H9 (cell line): ENCODE data around the gene GFRA1. TPM values are rescaled to one million over a fixed set of nuclear protein-coding genes. Genes with fewer than 3 reads are reported as not detected.

Experiments
- DNase-seq: peaks from one replicate; pipeline ENCODE4 v3.0.0-alpha.2; 2017
- H2AFZ ChIP-seq: one replicate; pipeline ENCODE4 v1.6.1; 2013; ENCODE audit warnings: mild to moderate bottlenecking, low read length, control low read depth, moderate library complexity
- H2AK5ac ChIP-seq: 2 replicates; pipeline ENCODE4 v1.6.1; 2013; ENCODE audit warnings: low read length, control low read depth, mixed read lengths; ENCODE audit not compliant: insufficient read length
- H2BK120ac ChIP-seq: one replicate; pipeline ENCODE4 v1.6.1; 2013; ENCODE audit warnings: low read depth, mild to moderate bottlenecking, low read length, control low read depth, inconsistent platforms; ENCODE audit not compliant: poor library complexity, severe bottlenecking
- H2BK12ac ChIP-seq: 2 replicates; pipeline ENCODE4 v1.6.1; 2013; ENCODE audit warnings: low read length, control low read depth, mixed read lengths, low read depth; ENCODE audit not compliant: insufficient read length
- H2BK15ac ChIP-seq: 2 replicates; pipeline ENCODE4 v1.6.1; 2013; ENCODE audit warnings: low read depth, low read length, control low read depth
- H2BK20ac ChIP-seq: one replicate; pipeline ENCODE4 v1.6.1; 2013; ENCODE audit warnings: low read depth, mild to moderate bottlenecking, low read length, control low read depth, inconsistent platforms; ENCODE audit not compliant: poor library complexity, severe bottlenecking
- H2BK5ac ChIP-seq: 2 replicates; pipeline ENCODE4 v1.6.1; 2013; ENCODE audit warnings: low read length, control low read depth, mixed read lengths; ENCODE audit not compliant: insufficient read length
- H3K14ac ChIP-seq: 2 replicates; pipeline ENCODE4 v1.6.1; 2013; ENCODE audit warnings: low read length, control low read depth; ENCODE audit not compliant: insufficient read depth
- H3K18ac ChIP-seq: 2 replicates; pipeline ENCODE4 v1.6.1; 2013; ENCODE audit warnings: low read depth, mild to moderate bottlenecking, mixed read lengths, low read length, control low read depth; ENCODE audit not compliant: insufficient read length
- H3K23ac ChIP-seq: 2 replicates; pipeline ENCODE4 v1.6.1; 2013; ENCODE audit warnings: low read length, control low read depth, mixed read lengths, low read depth; ENCODE audit not compliant: insufficient read length
- H3K23me2 ChIP-seq: 2 replicates; pipeline ENCODE4 v1.6.1; 2013; ENCODE audit warnings: low read depth, mild to moderate bottlenecking, mixed read lengths, low read length, control low read depth; ENCODE audit not compliant: insufficient read length, poor library complexity, severe bottlenecking
- H3K27ac ChIP-seq: 2 replicates; pipeline ENCODE4 v1.5.1; 2013; ENCODE audit warnings: low read length, control low read depth, mixed read lengths, low read depth; ENCODE audit not compliant: insufficient read length
- H3K27me3 ChIP-seq: 2 replicates; pipeline ENCODE4 v1.6.1; 2013; ENCODE audit warnings: low read length, control low read depth, inconsistent platforms; ENCODE audit not compliant: insufficient read depth
- H3K4ac ChIP-seq: 2 replicates; pipeline ENCODE4 v1.6.1; 2013; ENCODE audit warnings: low read depth, mild to moderate bottlenecking, control low read depth, inconsistent platforms, low read length, moderate library complexity
- H3K4me1 ChIP-seq: 2 replicates; pipeline ENCODE4 v1.6.1; 2013; ENCODE audit warnings: low read length, control low read depth, inconsistent platforms; ENCODE audit not compliant: insufficient read depth
- H3K4me2 ChIP-seq: 2 replicates; pipeline ENCODE4 v1.6.1; 2013; ENCODE audit warnings: low read length, control low read depth, mixed read lengths; ENCODE audit not compliant: insufficient read length, insufficient read depth
- H3K56ac ChIP-seq: 2 replicates; pipeline ENCODE4 v1.6.1; 2013; ENCODE audit warnings: low read depth, mild to moderate bottlenecking, mixed read lengths, low read length, control low read depth; ENCODE audit not compliant: insufficient read length
- H3K79me1 ChIP-seq: 2 replicates; pipeline ENCODE4 v1.6.1; 2013; ENCODE audit warnings: low read depth, mild to moderate bottlenecking, moderate library complexity, low read length, control low read depth, inconsistent platforms; ENCODE audit not compliant: insufficient read depth, poor library complexity, severe bottlenecking
- H3K79me2 ChIP-seq: 2 replicates; pipeline ENCODE4 v1.6.1; 2013; ENCODE audit warnings: low read length, control low read depth, inconsistent platforms; ENCODE audit not compliant: insufficient read depth
- H3K9ac ChIP-seq: 2 replicates; pipeline ENCODE4 v1.6.1; 2013; ENCODE audit warnings: low read length, control low read depth, mixed read lengths; ENCODE audit not compliant: insufficient read length; ENCODE audit errors: extremely low read depth
- H3K9me3 ChIP-seq: one replicate; pipeline ENCODE4 v1.6.1; 2013; ENCODE audit warnings: low read depth, low read length, inconsistent platforms; ENCODE audit not compliant: control insufficient read depth
- H3T11ph ChIP-seq: one replicate; pipeline ENCODE4 v1.6.1; 2013; ENCODE audit warnings: mild to moderate bottlenecking, low read length, control low read depth, inconsistent platforms
- H4K20me1 ChIP-seq: one replicate; pipeline ENCODE4 v1.6.1; 2013; ENCODE audit not compliant: control insufficient read depth, insufficient read length, insufficient read depth
- H4K5ac ChIP-seq: 2 replicates; pipeline ENCODE4 v1.6.1; 2013; ENCODE audit warnings: low read depth, mild to moderate bottlenecking, mixed read lengths, low read length, control low read depth; ENCODE audit not compliant: insufficient read length
- H4K8ac ChIP-seq: replicated peaks from 2 replicates; pipeline ENCODE4 v1.6.1; 2013; ENCODE audit warnings: low read length, control low read depth, mixed read lengths, low read depth; ENCODE audit not compliant: insufficient read length
- H4K91ac ChIP-seq: 2 replicates; pipeline ENCODE4 v1.6.1; 2013; ENCODE audit warnings: low read depth, mild to moderate bottlenecking, moderate library complexity, mixed read lengths, low read length, control low read depth; ENCODE audit not compliant: insufficient read length
- H3K27ac Mint-ChIP-seq, 3 experiments: 2 replicates in 2 of 3; 3 replicates in 1 of 3; pipeline ENCODE4 v1.8.0; 2020 to 2021; ENCODE audit warnings: mixed read lengths in 3 of 3, mild to moderate bottlenecking in 1 of 3, moderate library complexity in 1 of 3
- H3K27me3 Mint-ChIP-seq: 2 replicates; pipeline ENCODE4 v1.8.0; 2021; ENCODE audit warnings: low read depth, mild to moderate bottlenecking, moderate library complexity, mixed read lengths
- H3K36me3 Mint-ChIP-seq, 3 experiments: 2 replicates in 2 of 3; 3 replicates in 1 of 3; pipeline ENCODE4 v1.8.0; 2020 to 2021; ENCODE audit warnings: low read depth in 3 of 3, mixed read lengths in 3 of 3; ENCODE audit not compliant: insufficient read depth in 1 of 3
- H3K4me1 Mint-ChIP-seq, 2 experiments: 2 replicates each; pipeline ENCODE4 v1.8.0; 2020; ENCODE audit warnings: mixed read lengths in 2 of 2
- H3K4me3 Mint-ChIP-seq, 2 experiments: 2 replicates in 1 of 2; 3 replicates in 1 of 2; pipeline ENCODE4 v1.8.0; 2020 to 2021; ENCODE audit warnings: mild to moderate bottlenecking in 2 of 2, mixed read lengths in 2 of 2, moderate library complexity in 1 of 2
- H3K9me3 Mint-ChIP-seq, 2 experiments: 2 replicates in 1 of 2; 3 replicates in 1 of 2; pipeline ENCODE4 v1.8.0; 2020; ENCODE audit warnings: mild to moderate bottlenecking in 2 of 2, mixed read lengths in 2 of 2, moderate library complexity in 1 of 2
- WGBS: extraction: QIAGEN DNeasy Blood & Tissue Kit; methylation state at CpG from one replicate; pipeline ENCODE4 v1.1.7; 2013; ENCODE audit warnings: missing lambda C conversion rate, low lambda C conversion rate, mixed read lengths; ENCODE audit not compliant: insufficient read length; ENCODE audit errors: extremely low coverage; 5-methylcytosine and 5-hydroxymethylcytosine counted together
- total RNA-seq: library from RNA; stranded (reverse); gene quantifications from 2 replicates; pipeline ENCODE4 v1.2.1, GENCODE V29; 2021
- TF ChIP-seq, protein P1 (sequence below): fragments of 200-600 bp; sonication (generic); conservative IDR thresholded peaks from 3 replicates; pipeline ENCODE4 v1.8.0; 2021; ENCODE audit warnings: antibody characterized with exemption, mild to moderate bottlenecking

Gene GFRA1
- total RNA-seq, 1 experiment from 2014 or later: 0.24 TPM

DNA sequence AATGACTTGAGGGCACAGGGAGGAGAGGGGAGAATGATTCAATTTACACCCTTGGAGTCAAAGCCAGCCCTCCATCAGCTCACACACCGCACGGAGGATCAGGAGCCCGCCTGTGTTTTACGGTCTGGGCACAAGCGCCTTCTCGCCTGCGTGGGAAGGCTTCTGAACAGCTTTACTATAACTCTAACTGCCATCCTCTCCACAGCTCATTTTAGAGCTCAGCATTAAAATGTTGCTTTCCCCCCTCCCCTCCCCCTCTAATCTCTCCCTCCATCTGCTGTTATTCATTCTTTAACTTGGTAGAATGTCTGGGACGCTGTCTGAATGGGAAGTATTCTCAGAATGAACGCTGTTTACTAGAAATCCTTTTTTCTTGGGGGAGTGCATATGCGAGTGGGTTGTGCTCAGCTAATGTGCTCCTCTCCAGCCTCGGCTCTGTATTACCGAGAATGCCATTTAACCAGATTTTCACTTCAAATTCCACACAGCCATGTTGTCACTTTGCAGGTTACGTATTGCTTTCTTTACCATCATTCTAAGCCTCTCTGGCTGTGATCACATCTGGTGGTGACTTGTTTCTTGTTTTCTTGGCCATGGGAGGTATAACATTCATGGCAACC, 140.1 kb downstream of the GFRA1 start:
- Histone ChIP-seq H3K27ac (no peak overlapping the region), H3K23ac (no peak overlapping the region), H4K8ac (no peak overlapping the region), H4K20me1 (no peaks in the 10 kb centered on the region), H2BK12ac (no peak overlapping the region), H4K91ac (no peak overlapping the region), H3K56ac (no peak overlapping the region), H3K4me2 (no peak overlapping the region), H3K23me2 (no peaks in the 10 kb centered on the region), H2BK5ac (no peak overlapping the region), H3K4ac (no peak overlapping the region), H3K79me2 (no peaks in the 10 kb centered on the region), H3K79me1 (no peaks in the 10 kb centered on the region), H3T11ph (no peak overlapping the region), H3K9ac (no peak overlapping the region), H3K18ac (no peak overlapping the region), H3K27me3 (no peaks in the 10 kb centered on the region), H3K4me1 (no peaks in the 10 kb centered on the region), H3K9me3 (no peaks in the 10 kb centered on the region), H4K5ac (no peak overlapping the region), H2BK20ac (no peak overlapping the region), H2BK120ac (no peak overlapping the region), H2AFZ (no peak overlapping the region), H2BK15ac (no peak overlapping the region), H2AK5ac (no peak overlapping the region), H3K14ac (no peak overlapping the region)
- no peak overlapping the region for H3K4me3 Mint-ChIP-seq
- DNase-seq: no peak
- peaks cover 0 to 4% of the 10 kb centered on the region in 2 experiments; a peak in 1 of 5 replicates for H3K9me3 Mint-ChIP-seq
- H3K27me3 Mint-ChIP-seq: no peaks in the 10 kb centered on the region; the same call in 1 of the 2 replicates
- H3K36me3 Mint-ChIP-seq: no peaks in the 10 kb centered on the region
- no peak overlapping the region for H3K27ac Mint-ChIP-seq
- peaks cover 7 to 23% of the 10 kb centered on the region in 2 experiments for H3K4me1 Mint-ChIP-seq
- TF ChIP-seq, protein P1, sequence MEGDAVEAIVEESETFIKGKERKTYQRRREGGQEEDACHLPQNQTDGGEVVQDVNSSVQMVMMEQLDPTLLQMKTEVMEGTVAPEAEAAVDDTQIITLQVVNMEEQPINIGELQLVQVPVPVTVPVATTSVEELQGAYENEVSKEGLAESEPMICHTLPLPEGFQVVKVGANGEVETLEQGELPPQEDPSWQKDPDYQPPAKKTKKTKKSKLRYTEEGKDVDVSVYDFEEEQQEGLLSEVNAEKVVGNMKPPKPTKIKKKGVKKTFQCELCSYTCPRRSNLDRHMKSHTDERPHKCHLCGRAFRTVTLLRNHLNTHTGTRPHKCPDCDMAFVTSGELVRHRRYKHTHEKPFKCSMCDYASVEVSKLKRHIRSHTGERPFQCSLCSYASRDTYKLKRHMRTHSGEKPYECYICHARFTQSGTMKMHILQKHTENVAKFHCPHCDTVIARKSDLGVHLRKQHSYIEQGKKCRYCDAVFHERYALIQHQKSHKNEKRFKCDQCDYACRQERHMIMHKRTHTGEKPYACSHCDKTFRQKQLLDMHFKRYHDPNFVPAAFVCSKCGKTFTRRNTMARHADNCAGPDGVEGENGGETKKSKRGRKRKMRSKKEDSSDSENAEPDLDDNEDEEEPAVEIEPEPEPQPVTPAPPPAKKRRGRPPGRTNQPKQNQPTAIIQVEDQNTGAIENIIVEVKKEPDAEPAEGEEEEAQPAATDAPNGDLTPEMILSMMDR: no peak
- WGBS: no CpG with 5 or more reads among the region's 13 CpGs
